Activated CD4-positive, alpha-beta memory T cell treated with anti-CD3 and anti-CD28 coated beads, Interleukin-2, amount 10 ng/mL, durations not matched to agents 7 days and 5 days (primary cell): ENCODE measurements around the gene ZC3H12A. TPM values are rescaled to one million over a fixed set of nuclear protein-coding genes. Genes with fewer than 3 reads are reported as not detected.
A peak's percentile ranks its signal among the peaks of the same experiment; 100 is the strongest.

Experiments
- CTCF ChIA-PET: fragments of 350-600 bp; sonication (Branson Sonifier 250); formaldehyde crosslinking; loops from one replicate; lab custom pipeline; 2021; ENCODE audit warnings: antibody characterized with exemption, inconsistent platforms; lab: Charles Lee
- POLR2A ChIA-PET: fragments of 350-600 bp; sonication (Branson Sonifier 250); formaldehyde crosslinking; loops from one replicate; lab custom pipeline; 2021; ENCODE audit warnings: antibody characterized with exemption; lab: Charles Lee
- DNase-seq: peaks from one replicate; pipeline ENCODE4 v3.0.0-alpha.2; 2020
- H3K27ac Mint-ChIP-seq: one replicate; pipeline ENCODE4 v1.8.0; 2021; ENCODE audit warnings: mild to moderate bottlenecking, mixed read lengths
- H3K27me3 Mint-ChIP-seq: one replicate; pipeline ENCODE4 v1.8.0; 2021; ENCODE audit warnings: mixed read lengths
- H3K36me3 Mint-ChIP-seq: one replicate; pipeline ENCODE4 v1.8.0; 2021; ENCODE audit warnings: low read depth, mixed read lengths
- H3K4me1 Mint-ChIP-seq: one replicate; pipeline ENCODE4 v1.8.0; 2021; ENCODE audit warnings: mixed read lengths
- H3K4me3 Mint-ChIP-seq: one replicate; pipeline ENCODE4 v1.8.0; 2021; ENCODE audit warnings: mild to moderate bottlenecking, mixed read lengths
- H3K9me3 Mint-ChIP-seq: one replicate; pipeline ENCODE4 v1.8.0; 2021; ENCODE audit warnings: mixed read lengths
- total RNA-seq, 2 experiments: library from RNA; stranded (reverse); gene quantifications; one replicate each; pipeline ENCODE4 v1.2.3, GENCODE V29; 2021

The ZC3H12A gene
- total RNA-seq, 2 experiments from 2014 or later = 29.9 to 31.1 TPM

DNA sequence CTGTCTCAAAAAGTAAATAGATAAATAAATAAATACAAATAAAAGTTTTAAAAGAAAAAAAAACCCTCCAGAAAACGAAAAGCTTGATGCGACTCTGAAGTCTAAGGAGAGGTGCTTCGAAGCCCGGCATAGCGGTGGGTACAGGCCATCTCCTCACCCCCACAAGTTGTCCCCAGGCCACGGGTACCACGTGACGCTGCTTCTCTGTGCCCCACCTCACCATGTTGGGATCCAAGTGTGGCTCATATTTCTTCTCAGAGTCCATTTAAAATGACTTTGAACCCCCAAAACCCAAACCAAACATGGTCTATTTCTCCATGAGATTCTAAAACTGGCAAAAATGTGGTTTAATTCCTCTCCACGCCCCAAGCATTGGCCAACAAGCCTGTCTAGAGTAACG is 32.9 kb upstream of the ZC3H12A start:
- Mint-ChIP-seq H3K9me3 (no peaks in the 10 kb centered on the region), H3K27me3 (peaks cover 31% of the 10 kb centered on the region), H3K4me3 (no peak overlapping the region), H3K27ac (no peak overlapping the region), H3K4me1 (no peaks in the 10 kb centered on the region), H3K36me3 (no peaks in the 10 kb centered on the region)
- no peak for DNase-seq
- ChIA-PET CTCF (no interaction called here), POLR2A (no interaction called here)

DNA sequence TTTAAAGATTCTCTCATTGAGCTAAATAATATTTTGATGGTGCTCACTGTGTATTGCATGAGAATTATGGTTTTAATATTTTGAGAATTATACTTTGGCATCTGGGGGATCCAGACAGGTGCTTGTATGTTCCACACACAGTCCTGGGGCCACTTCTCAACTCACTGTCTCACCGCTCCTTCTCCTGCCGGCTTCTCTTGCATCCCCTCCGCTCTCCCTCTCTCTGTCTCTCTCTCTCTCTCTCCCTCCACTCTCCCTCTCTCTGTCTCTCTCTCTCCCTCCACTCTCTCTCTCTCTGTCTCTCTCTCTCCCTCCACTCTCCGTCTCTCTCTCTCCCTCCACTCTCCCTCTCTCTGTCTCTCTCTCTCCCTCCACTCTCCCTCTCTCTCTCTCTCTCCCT is 32.2 kb upstream of the ZC3H12A start:
- no peaks in the 10 kb centered on the region for H3K9me3 Mint-ChIP-seq
- H3K27me3 Mint-ChIP-seq = peaks cover 30% of the 10 kb centered on the region
- CTCF ChIA-PET = no interaction called here
- H3K36me3 Mint-ChIP-seq = no peaks in the 10 kb centered on the region
- POLR2A ChIA-PET = no interaction called here
- H3K4me1 Mint-ChIP-seq = no peaks in the 10 kb centered on the region
- DNase-seq = no peak
- H3K27ac Mint-ChIP-seq = no peak overlapping the region
- H3K4me3 Mint-ChIP-seq = no peak overlapping the region

DNA sequence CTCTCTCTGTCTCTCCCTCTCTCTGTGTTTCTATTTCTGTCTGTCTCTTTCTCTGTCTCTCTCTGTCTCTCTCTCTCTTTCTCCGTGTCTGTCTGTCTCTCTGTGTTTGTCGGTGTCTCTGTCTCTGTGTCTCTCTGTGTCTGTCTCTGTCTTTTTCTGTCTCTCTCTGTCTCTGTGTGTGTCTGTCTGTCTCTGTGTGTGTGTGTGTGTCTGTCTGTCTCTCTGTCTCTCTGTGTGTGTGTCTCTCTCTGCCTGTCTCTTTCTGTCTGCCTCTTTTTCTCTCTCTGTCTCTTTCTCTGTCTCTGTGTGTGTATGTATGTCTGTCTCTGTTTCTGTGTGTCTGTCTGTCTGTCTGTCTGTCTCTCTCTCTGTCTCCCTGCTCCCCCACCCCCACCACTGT is 31.7 kb upstream of the ZC3H12A start:
- no peaks in the 10 kb centered on the region for H3K4me1 Mint-ChIP-seq
- CTCF ChIA-PET = no interaction called here
- H3K36me3 Mint-ChIP-seq = no peaks in the 10 kb centered on the region
- H3K4me3 Mint-ChIP-seq = no peak overlapping the region
- no peaks in the 10 kb centered on the region for H3K9me3 Mint-ChIP-seq
- DNase-seq = no peak
- POLR2A ChIA-PET = no interaction called here
- peaks cover 28% of the 10 kb centered on the region for H3K27me3 Mint-ChIP-seq
- H3K27ac Mint-ChIP-seq = no peak overlapping the region

DNA sequence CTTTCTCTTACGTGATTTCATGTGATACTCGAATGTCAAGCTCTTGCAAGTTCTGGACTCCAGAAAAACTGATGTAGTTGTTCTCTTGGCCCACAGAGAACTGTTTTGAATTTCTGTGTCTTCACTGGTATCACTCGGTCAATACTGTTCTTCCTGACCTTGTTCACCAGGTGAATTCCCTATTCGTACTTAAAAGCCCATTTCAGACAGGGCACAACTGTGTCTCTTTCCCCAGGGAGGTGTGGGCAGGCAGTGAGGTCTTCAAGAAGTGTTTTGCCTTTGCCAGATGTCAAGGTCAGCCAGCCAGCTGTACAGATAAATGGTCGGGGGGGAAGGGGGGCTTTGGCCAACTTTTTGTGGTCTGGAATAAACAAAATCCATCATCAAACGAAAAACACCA is 27.5 kb upstream of the ZC3H12A start:
- Mint-ChIP-seq H3K27me3 (peaks cover 23% of the 10 kb centered on the region), H3K4me3 (no peak overlapping the region), H3K27ac (no peak overlapping the region), H3K36me3 (no peaks in the 10 kb centered on the region), H3K4me1 (peaks cover 8% of the 10 kb centered on the region), H3K9me3 (no peaks in the 10 kb centered on the region)
- ChIA-PET CTCF (interaction anchor here (1.0 kb wide), 1 partner anchor 235 kb away, joined by 3 read pairs; no protein-coding TSS in a partner anchor), POLR2A (no interaction called here)
- DNase-seq = no peak

DNA sequence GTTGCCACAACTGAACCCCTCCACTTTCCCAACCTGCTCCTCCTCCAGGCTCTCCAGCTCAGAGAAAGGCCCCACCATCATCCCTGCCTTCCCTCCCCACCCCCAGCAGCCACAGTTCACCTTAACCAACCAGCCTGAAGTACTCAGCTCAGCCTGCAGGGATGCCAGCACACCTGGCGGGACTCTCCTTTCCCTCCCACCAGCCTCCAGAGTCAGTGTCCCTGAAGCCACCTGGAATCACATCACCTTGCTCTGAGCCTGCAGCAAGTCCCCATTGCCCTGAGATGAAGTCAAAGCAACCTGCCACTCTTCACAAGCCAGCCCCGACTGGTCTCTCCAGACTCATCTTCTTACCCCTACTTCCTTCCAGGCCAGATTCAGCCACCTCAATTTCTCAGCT is 26.2 kb upstream of the ZC3H12A start:
- Mint-ChIP-seq H3K9me3 (no peaks in the 10 kb centered on the region), H3K4me3 (no peak overlapping the region), H3K36me3 (no peaks in the 10 kb centered on the region), H3K27me3 (peaks cover 14% of the 10 kb centered on the region), H3K4me1 (peaks cover 8% of the 10 kb centered on the region), H3K27ac (no peak overlapping the region)
- DNase-seq = no peak
- POLR2A ChIA-PET = interaction anchor here (0.9 kb wide), 1 partner anchor 27 kb away, joined by 3 read pairs; no protein-coding TSS in a partner anchor
- CTCF ChIA-PET = interaction anchor here (3.6 kb wide), 1 partner anchor 39 kb away, joined by 22 read pairs; no protein-coding TSS in a partner anchor

DNA sequence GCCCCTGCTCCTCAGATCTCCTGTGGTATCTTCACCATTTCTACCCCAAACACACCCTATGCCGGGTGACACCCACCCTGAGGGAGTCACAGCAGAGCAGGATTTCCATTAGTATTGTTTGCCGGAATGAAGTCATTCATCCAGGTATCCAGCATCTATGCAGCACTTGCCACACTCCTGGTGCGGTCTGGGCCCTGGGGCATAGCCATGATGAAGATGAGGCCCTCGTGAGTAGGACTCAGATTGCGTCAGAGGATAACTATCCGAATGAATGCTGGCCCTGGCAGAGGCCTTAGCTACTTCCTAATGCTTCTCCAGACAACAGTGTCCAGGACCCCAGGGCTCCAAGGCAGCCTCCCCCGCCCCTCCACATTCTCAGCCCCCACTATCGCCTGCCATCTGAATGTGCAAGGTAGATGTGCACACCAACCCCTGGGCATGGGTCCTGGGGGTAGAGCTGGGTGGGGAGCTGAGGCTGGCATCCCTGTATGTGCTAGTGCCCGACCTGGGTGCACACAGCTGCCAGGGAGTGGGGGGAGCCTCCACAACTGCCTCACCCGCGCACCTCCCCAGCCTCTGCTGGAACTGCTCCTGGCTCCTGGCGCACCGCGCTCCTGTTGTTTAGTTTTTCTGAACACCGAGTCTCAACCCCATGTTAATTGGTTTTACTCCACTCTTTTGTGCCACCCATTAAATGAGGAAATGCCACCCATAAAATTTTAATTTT is 25.5 kb upstream of the ZC3H12A start:
- CTCF ChIA-PET = interaction anchor here (1.0 to 3.6 kb wide), 3 partner anchors 15 to 233 kb away, joined by 5 to 22 read pairs (median 5); no protein-coding TSS in a partner anchor
- no peak for DNase-seq
- H3K4me3 Mint-ChIP-seq = no peak overlapping the region
- no peaks in the 10 kb centered on the region for H3K36me3 Mint-ChIP-seq
- H3K4me1 Mint-ChIP-seq = peaks cover 8% of the 10 kb centered on the region
- H3K9me3 Mint-ChIP-seq = no peaks in the 10 kb centered on the region
- H3K27me3 Mint-ChIP-seq = peaks cover 10% of the 10 kb centered on the region
- POLR2A ChIA-PET = interaction anchor here (0.9 to 1.2 kb wide), 2 partner anchors 26 to 36 kb away, joined by 3 to 4 read pairs; no protein-coding TSS in a partner anchor
- H3K27ac Mint-ChIP-seq = no peak overlapping the region

DNA sequence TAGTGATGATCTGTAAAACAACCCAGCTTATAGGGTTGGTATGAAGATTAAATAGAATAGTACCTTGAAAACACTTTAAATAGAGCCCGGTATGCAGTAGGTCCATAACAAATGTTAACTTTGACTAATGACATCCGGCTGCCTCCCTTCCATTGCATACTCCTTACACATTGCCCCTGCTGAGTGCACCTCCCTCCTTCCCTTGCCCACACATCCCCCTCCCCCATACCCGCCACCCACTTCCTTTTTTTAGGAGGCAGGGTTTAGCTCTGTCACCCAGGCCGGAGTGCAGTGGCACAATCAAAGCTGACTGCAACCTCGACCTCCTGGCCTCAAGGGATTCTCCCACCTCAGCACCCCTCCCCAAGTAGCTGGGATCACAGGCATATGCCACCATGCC is 24.4 kb upstream of the ZC3H12A start:
- CTCF ChIA-PET = interaction anchor here (1.0 to 3.6 kb wide), 4 partner anchors 16 to 232 kb away, joined by 3 to 22 read pairs (median 5); no protein-coding TSS in a partner anchor
- H3K4me1 Mint-ChIP-seq = peaks cover 13% of the 10 kb centered on the region
- POLR2A ChIA-PET = interaction anchor here (0.7 to 1.6 kb wide), 4 partner anchors 16 to 37 kb away, joined by 3 to 6 read pairs (median 4); no protein-coding TSS in a partner anchor
- H3K9me3 Mint-ChIP-seq = no peaks in the 10 kb centered on the region
- no peak overlapping the region for H3K4me3 Mint-ChIP-seq
- DNase-seq = peak; percentile 27
- no peak overlapping the region for H3K27ac Mint-ChIP-seq
- H3K27me3 Mint-ChIP-seq = peaks cover 6% of the 10 kb centered on the region
- peaks cover under 1% of the 10 kb centered on the region for H3K36me3 Mint-ChIP-seq

DNA sequence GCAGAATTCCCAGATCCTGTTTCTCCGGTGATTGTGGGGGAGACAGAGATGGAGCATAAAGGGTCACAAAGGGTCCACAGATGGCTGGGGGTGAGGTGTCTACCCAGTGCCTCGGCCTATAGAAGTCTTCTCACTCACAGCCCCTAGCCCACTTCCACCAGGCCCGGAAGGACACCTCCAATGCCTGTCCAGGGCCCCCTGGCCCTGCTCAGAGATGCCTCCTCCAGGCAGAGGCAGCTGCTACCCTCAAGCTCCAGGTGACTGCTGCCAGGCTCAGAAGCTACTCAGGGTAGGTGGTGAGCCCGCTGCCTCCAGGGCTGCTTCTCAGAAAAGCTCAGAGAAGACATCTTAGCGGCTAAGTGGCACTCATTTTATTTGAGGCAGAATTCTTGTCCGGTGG is 22.0 kb upstream of the ZC3H12A start:
- CTCF ChIA-PET = interaction anchor here (1.2 to 5.4 kb wide), 2 partner anchors 34 to 230 kb away, joined by 4 to 135 read pairs; no protein-coding TSS in a partner anchor
- Mint-ChIP-seq H3K27ac (no peak overlapping the region), H3K36me3 (peaks cover 3% of the 10 kb centered on the region), H3K4me3 (no peak overlapping the region), H3K4me1 (peaks cover 16% of the 10 kb centered on the region), H3K27me3 (no peaks in the 10 kb centered on the region), H3K9me3 (no peaks in the 10 kb centered on the region)
- no peak for DNase-seq
- POLR2A ChIA-PET = no interaction called here

DNA sequence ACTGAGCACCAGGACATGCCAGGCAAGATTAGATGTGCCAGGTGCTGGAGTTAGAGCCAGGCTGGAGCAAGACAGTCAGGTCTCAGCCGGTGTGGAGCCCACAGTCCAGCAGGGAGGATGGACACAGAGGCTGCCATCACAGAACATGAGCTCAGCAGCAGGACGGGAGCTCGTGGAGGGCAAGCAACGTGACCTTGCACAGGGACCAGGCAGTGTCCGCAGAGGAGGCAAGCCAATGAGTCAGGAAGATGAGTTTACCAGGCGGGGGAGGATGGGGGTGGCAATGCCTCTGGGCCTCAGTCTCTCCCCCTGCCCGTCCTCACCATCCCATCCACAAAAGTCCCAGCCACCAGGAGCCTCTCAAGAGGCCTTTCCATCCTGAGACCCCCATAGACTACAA is 20.7 kb upstream of the ZC3H12A start:
- Mint-ChIP-seq H3K4me3 (no peak overlapping the region), H3K36me3 (peaks cover 3% of the 10 kb centered on the region), H3K27ac (no peak overlapping the region), H3K9me3 (no peaks in the 10 kb centered on the region), H3K4me1 (peaks cover 16% of the 10 kb centered on the region), H3K27me3 (no peaks in the 10 kb centered on the region)
- CTCF ChIA-PET = interaction anchor here (0.6 to 5.4 kb wide), 11 partner anchors 11 to 1445 kb away, joined by 3 to 135 read pairs (median 5); partner anchors contain the start of gene ZC3H12A
- POLR2A ChIA-PET = interaction anchor here (1.1 kb wide), 1 partner anchor 26 kb away, joined by 6 read pairs; no protein-coding TSS in a partner anchor
- no peak for DNase-seq

DNA sequence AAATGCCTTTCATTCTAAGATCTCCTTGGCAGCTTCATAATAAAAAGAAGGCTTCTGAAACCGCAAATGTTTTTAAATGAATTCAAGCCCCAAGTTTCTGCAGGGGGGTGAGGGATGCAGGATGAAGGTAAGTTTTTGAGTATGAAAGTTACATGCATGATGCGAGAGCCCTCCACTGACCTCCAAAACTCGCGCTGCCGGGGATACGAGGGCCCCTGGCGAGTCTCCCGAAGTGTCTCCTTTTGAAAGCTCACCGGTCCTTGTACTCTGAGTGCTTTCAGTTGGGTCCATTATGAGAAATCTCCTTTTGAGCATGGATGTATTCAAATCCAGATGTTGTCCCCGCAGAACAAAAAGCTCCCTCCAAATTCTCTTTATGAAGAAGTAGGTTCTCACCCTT is 18.9 kb upstream of the ZC3H12A start:
- Mint-ChIP-seq H3K9me3 (no peaks in the 10 kb centered on the region), H3K27me3 (no peaks in the 10 kb centered on the region), H3K36me3 (peaks cover 3% of the 10 kb centered on the region), H3K4me3 (no peak overlapping the region), H3K27ac (no peak overlapping the region), H3K4me1 (peaks cover 8% of the 10 kb centered on the region)
- POLR2A ChIA-PET = interaction anchor here (0.8 to 3.3 kb wide), 5 partner anchors 18 to 59 kb away, joined by 3 to 14 read pairs (median 4); partner anchors contain the start of gene MEAF6
- no peak for DNase-seq
- CTCF ChIA-PET = interaction anchor here (0.6 to 5.4 kb wide), 14 partner anchors 9 to 234 kb away, joined by 3 to 135 read pairs (median 6); partner anchors contain the start of genes MEAF6 and ZC3H12A

DNA sequence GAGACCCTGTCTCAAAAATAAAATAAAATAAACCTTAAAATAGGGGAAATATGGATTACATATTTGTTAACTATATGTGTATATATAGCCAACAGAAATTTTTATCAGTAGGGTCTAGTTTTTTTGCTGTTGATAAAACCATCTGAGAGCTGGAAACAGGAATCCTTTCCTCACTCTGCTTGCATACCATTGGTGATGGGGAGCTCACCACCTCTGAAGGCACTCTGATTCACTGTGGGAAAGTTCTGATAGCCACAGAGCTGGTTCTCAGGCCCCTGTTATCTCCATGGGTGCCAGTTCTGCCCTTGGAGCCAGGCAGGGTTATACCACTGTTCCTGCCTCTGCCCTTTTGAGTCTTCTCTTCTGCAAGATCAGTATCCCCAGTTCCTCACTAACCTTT is 17.8 kb upstream of the ZC3H12A start:
- Mint-ChIP-seq H3K9me3 (no peaks in the 10 kb centered on the region), H3K4me3 (no peak overlapping the region), H3K4me1 (peaks cover 8% of the 10 kb centered on the region), H3K27ac (no peak overlapping the region), H3K27me3 (no peaks in the 10 kb centered on the region), H3K36me3 (peaks cover 3% of the 10 kb centered on the region)
- POLR2A ChIA-PET = interaction anchor here (1.1 to 3.3 kb wide), 3 partner anchors 21 to 31 kb away, joined by 3 to 14 read pairs (median 7); no protein-coding TSS in a partner anchor
- no peak for DNase-seq
- CTCF ChIA-PET = interaction anchor here (1.1 to 5.4 kb wide), 6 partner anchors 8 to 233 kb away, joined by 6 to 135 read pairs (median 6); partner anchors contain the start of gene MEAF6

DNA sequence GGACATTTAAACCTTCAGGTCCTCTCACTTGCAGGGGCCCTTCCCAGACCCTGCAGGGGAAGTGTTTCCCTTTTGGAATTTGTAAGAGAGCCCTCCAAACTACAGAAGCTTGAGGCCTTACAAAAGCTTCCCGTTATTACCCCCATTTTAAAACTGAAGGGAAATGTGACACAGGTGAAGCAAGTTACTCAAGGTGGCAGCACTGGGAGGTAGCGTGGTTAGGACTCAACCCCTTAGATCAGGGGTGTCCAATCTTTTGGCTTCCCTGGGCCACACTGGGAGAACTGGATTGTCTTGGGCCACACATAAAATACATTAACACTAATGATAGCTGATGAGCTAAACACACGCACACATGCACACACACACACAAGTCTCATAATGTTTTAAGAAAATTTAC is 15.8 kb upstream of the ZC3H12A start:
- Mint-ChIP-seq H3K9me3 (no peaks in the 10 kb centered on the region), H3K4me3 (no peak overlapping the region), H3K36me3 (peaks cover 3% of the 10 kb centered on the region), H3K27me3 (no peaks in the 10 kb centered on the region), H3K27ac (no peak overlapping the region), H3K4me1 (peaks cover 8% of the 10 kb centered on the region)
- CTCF ChIA-PET = interaction anchor here (0.8 to 7.2 kb wide), 6 partner anchors 18 to 223 kb away, joined by 3 to 64 read pairs (median 4); partner anchors contain the start of gene MEAF6
- no peak for DNase-seq
- POLR2A ChIA-PET = interaction anchor here (0.8 to 1.4 kb wide), 2 partner anchors 17 to 20 kb away, joined by 3 read pairs; no protein-coding TSS in a partner anchor
